ENCODE results near the gene ZBTB20.

ZBTB20 gene

DNA sequence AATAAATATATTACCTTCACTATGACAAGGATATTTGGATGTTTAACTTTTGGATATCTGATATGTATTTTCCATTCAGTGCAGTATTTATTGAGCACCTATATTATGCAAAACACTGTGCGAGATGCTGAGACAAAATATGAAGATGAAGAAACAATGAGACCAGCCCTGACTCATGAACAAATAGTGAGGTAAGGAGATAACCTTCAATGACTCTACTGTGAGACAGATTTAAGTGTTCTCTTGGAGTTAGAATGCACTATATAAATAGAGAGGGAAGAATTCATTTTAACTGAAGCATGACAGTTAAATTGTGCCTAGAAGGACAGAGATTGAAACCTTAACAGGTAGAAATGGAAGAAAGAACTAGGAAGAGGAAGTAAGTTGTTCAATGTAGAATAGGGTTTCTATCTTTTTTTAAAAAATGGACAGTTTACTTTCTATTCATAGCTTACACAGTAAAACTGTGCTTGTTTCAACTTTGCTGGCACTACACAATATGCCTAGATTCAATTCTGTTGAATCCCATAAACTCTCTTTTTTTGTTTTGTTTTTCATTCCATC lies 124.2 kb downstream of the ZBTB20 start:
- no peak overlapping the region for H3K4me3 ChIP-seq (ENCODE audit: low read depth, low read length)
- no peak for DNase-seq (ENCODE audit: low read depth)
- TF ChIP-seq, protein P1, sequence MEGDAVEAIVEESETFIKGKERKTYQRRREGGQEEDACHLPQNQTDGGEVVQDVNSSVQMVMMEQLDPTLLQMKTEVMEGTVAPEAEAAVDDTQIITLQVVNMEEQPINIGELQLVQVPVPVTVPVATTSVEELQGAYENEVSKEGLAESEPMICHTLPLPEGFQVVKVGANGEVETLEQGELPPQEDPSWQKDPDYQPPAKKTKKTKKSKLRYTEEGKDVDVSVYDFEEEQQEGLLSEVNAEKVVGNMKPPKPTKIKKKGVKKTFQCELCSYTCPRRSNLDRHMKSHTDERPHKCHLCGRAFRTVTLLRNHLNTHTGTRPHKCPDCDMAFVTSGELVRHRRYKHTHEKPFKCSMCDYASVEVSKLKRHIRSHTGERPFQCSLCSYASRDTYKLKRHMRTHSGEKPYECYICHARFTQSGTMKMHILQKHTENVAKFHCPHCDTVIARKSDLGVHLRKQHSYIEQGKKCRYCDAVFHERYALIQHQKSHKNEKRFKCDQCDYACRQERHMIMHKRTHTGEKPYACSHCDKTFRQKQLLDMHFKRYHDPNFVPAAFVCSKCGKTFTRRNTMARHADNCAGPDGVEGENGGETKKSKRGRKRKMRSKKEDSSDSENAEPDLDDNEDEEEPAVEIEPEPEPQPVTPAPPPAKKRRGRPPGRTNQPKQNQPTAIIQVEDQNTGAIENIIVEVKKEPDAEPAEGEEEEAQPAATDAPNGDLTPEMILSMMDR (conservative IDR thresholded peaks at IDR 0.05; ENCODE audit: low read depth, low read length) = no peak

DNA sequence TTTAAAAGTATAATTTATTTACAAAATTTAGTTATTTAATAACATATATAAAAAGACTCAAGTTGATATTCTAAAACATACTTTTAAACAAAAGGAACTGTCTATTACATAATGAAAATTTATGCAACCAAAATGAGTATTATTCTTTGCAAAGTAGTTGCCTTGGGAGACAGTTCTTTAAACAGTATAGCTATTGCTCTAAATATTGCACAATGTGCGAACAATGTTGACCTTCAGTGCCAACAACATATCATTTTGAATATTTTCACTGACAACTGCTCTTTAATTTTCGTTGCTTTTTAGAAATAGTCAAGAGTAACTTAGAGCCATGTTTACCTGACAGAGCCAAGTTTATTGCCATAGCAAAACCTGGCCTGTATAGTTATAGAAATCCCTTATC lies 124.9 kb downstream of the ZBTB20 start:
- H3K4me3 ChIP-seq (ENCODE audit: low read depth, low read length) = no peak overlapping the region
- TF ChIP-seq, protein P1 (conservative IDR thresholded peaks at IDR 0.05; ENCODE audit: low read depth, low read length) = no peak
- no peak for DNase-seq (ENCODE audit: low read depth)

GRCh38 chr3:115021061-115021460 lies 126.0 kb downstream of the ZBTB20 start:
- DNase-seq (ENCODE audit: low read depth) = no peak
- TF ChIP-seq, protein P1 (conservative IDR thresholded peaks at IDR 0.05; ENCODE audit: low read depth, low read length) = no peak
- H3K4me3 ChIP-seq (ENCODE audit: low read depth, low read length) = no peak overlapping the region

DNA sequence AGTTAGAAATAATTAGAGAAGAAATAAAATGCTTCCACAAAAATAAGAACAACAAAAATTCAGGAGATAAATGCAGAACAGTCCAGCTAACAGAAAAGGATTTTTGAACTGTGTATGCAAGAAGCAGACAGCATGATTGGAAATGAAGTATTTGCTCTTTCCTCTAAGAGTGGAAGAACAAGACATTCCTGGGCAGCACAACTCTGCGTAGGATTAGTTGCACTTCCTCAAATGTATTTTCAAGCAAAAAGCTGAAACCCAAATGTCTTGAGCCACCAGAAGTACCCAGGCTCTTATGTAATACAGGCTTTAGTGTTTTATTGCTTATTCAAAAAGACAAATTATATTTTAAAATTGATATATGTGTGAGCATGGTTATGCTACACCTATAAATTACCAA lies 127.2 kb downstream of the ZBTB20 start:
- DNase-seq (ENCODE audit: low read depth) = no peak
- TF ChIP-seq, protein P1 (conservative IDR thresholded peaks at IDR 0.05; ENCODE audit: low read depth, low read length) = no peak
- H3K4me3 ChIP-seq (ENCODE audit: low read depth, low read length) = no peak overlapping the region

DNA sequence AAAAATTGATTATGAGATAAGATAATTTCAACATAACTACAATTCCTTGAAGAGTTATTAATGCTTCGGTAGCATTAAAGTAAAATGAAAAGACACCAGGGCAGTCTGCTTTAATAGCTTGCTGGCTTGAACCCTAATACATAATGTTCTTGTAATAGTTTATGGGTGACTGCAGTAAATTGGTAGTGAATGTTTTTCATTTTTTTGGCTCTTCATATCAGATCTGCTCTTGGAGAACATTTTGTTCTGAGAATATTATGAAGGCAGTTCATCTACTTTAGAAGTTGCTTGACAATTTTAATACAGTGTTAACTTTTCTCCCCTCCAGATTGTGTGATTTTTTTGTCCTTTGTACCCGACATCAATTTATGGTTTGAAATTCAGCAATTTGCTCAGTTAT lies 128.4 kb downstream of the ZBTB20 start:
- TF ChIP-seq, protein P1 (conservative IDR thresholded peaks at IDR 0.05; ENCODE audit: low read depth, low read length) = no peak
- no peak for DNase-seq (ENCODE audit: low read depth)
- no peak overlapping the region for H3K4me3 ChIP-seq (ENCODE audit: low read depth, low read length)

DNA sequence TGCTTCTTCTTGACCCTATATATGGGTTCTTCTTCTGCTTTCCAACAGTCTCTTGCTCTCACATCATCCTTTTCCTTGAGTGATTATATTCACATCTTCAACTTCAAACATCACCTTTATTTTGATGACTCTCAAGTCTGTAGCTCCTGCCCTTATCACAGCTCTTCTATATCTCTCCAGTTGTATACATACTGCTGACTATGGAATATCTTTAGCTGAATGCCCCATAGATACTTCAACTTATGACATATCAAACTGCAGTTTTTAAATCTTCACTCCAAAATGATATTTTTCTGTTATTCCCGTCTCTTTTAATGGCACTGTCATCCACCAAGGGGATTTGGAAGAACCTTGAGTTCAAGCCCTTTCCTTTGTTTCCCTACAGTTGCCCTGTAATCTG lies 139.1 kb downstream of the ZBTB20 start:
- no peak overlapping the region for H3K4me3 ChIP-seq (ENCODE audit: low read depth, low read length)
- no peak for DNase-seq (ENCODE audit: low read depth)
- TF ChIP-seq, protein P1 (conservative IDR thresholded peaks at IDR 0.05; ENCODE audit: low read depth, low read length) = no peak
